ENCODE measurements around the gene XK.

GRCh38 chrX:37712458-37712857, 26.9 kb downstream of the XK start:
- no peak for TF ChIP-seq EZH2 (IDR thresholded peaks at IDR 0.05; ENCODE audit: insufficient read depth, poor library complexity, severe bottlenecking)
- no peak for TF ChIP-seq EZH2phosphoT487 (IDR thresholded peaks at IDR 0.05; ENCODE audit: insufficient read depth, low read depth)
